NCI-H146 treated with DMSO at 0.1 percent for 48 hours (cell line): ENCODE results near the gene IFITM5.
"Not testable (repeated sequence)": the region's sequence is repeated elsewhere in the genome, so short reads cannot be mapped to it uniquely, and the experiment has no call there.

Source experiments
- DNase-seq: peaks from one replicate; lab custom pipeline; 2025; ENCODE audit not compliant: unreplicated experiment; lab: John Stamatoyannopoulos, UW

The IFITM5 gene

DNA sequence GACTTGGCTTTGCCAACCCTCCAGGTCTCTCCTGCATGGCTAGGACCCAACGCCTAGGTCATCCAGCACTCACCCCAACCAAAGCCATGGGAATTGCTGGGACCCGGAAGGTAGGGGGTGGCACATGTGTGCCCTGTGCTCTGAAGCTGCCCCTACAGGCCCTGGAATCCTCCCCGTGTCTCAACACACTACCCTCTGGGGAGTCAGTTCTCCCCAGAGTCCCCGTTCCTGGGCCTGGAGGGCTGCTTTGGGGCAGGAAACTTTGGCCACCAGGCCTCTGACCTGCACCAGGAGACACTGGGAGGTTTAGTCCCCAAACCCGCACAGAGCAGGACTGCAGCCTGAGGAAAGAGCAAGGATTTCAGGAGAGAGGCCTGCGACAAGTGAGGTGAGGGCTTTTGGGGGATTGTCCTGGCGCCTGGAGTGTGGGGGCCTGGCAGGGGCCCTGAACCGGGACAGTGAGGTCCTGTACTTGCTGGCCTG is 14.0 kb upstream of the IFITM5 start:
- DNase-seq = no peak

DNA sequence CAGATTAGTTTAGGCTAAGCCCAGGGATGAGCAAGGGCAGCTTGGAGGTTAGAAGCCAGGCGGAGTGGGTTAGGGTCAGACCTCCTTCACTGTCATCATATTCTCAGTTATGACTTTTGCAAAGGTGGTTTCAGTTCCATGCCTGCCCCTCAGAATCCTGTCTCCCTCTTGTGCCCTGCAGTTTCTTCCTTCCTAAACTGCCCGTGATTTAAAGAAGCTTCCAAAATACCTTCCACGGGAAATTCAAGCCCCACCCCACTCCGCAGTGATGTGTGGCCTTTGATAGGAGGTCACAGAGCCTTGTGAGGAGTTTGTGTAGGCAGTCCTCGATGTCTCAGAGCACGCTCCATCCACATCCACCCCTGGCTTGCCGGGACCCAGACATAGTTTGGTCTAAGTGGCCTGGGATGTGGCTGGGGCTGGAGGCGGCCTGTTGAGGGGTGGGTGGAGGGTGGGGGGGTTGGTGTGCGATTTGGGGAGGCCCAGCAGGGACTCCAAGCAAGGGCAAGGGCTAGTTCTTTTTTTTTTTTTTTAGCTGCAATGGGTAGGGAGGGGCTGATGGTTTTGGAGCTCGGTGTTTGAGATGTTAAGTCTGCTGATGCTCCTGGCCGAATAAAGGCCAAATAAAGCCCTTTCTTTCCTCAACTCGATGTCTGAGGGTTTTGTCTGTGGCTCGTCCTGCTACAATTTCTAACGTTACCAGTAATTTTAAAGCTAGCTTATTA is 12.9 kb upstream of the IFITM5 start:
- DNase-seq = no peak

DNA sequence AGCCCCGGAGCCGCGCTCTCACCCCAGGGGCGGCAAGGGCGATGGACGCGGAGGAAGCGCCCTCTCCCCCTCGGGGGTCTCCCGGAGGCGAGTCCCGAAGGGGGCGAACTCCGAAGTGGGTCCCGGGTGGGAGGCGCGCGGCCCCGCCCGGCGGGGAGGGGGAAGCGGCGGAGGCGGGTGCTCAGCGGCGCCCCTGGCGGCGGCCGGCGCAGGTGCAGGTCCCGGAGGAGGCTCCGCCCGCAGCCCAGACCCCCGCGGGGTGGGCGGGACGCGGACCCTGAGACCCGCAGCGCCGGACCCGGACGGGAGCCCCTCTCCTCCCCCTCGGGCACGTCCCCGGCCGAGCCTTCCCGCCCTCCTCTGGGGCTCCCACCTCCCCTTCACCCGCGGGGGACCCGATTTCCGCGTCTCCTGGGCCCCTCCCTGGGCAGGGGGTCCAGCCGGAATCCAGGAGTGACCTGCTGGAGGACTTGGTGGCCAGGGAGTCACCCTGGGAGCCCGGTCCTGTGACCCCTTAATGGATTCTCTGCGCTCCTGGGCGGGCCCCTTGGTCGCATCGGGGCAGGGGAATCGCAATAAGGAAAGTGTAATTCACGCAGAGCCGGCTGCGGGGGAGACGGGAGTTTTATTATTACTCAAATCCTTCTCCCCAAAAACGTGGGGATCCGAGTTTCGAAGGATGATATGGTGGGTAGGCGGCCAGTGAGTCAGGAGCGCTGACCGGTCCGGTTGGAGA is 11.9 kb upstream of the IFITM5 start:
- DNase-seq = not testable (repeated sequence)

DNA sequence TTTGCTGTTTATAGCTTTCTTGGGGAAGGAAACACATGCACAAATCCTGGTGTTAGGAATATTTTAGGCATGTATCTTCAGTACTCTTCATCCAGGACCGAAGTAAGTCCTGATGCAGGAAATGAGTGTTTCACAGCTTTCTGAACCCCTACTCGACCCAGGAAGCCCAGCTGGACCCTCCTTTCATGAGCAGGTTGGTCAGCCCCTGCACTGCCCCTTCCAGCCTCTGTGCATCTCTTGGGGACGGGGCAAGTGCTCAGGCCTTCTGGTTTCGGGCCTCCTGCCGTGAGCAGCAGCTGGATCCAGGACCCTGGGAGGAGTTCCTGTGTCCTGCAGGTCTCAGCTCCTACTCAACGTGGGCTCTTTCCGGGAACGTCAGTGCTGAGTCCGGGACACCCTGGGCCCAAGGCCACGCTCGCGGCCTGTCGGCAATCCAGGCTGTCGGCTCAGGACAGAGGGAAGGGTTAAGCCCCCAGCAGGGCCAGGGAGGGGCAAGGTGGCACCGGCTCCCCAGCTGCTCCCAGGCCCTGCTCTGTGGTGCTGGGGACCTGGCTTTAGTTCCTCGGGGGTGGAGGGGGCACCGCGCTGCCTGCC is 10.8 kb upstream of the IFITM5 start:
- not testable (repeated sequence) for DNase-seq

DNA sequence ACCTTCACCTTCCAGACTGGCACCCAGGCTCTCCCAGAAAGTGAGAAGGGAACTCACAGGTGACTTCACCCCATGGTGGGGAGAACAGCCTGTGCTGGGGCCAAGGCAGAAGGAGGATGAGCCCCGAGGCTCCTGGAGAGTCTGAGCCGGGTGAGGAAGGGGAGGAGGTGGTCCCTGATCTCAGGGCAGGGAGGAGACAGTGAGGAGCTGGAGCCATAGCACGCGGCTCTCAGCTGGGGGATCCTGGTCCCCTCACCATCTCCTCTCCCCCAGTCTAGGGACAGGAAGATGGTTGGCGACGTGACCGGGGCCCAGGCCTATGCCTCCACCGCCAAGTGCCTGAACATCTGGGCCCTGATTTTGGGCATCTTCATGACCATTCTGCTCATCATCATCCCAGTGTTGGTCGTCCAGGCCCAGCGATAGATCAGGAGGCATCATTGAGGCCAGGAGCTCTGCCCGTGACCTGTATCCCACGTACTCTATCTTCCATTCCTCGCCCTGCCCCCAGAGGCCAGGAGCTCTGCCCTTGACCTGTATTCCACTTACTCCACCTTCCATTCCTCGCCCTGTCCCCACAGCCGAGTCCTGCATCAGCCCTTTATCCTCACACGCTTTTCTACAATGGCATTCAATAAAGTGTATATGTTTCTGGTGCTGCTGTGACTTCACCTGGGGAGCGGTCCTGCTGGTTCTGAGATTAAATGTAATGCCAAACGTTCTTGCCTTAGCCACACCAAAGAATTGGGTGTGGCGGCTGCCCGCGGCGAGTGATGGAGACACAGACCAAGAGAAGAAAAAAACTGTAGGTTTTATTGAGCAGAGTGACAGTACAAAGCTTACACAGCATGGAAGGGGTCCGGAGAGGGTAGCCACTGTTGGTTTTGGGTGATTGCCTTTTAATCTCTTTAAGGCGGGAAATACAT is 9.7 kb upstream of the IFITM5 start:
- DNase-seq = not testable (repeated sequence)

DNA sequence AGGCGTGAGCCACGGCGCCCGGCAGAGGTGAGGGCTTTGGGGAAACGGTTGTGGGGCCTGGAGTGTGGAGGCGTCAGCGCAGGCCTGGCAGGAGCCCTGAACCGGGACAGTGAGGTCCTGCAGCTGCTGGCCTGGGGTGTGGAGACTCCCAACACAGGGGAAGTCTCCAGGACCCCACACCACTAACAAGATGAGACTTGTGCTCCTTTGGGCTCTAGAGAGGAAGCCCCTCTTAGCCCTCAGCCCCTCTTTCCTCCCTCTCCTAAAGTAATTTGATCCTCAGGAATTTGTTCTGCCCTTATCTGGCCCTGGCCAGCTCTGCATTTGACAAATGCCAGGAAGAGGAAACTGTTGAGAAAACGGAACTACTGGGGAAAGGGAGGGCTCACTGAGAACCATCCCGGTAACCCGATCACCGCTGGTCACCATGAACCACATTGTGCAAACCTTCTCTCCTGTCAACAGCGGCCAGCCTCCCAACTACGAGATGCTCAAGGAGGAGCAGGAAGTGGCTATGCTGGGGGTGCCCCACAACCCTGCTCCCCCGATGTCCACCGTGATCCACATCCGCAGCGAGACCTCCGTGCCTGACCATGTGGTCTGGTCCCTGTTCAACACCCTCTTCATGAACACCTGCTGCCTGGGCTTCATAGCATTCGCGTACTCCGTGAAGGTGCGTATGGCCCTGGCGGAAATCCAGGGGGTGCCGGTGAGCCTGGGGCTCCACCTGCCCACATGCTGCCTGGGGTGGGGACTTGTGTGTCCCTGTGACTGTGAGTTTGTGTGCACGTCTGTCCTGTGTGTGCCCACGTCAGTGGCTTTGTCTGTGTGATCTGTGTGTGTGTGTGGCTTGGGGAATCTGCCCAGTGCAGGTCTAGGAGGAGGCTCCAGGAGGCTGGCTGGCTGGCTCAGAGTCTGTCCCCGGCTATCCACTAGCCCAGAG is 8.7 kb upstream of the IFITM5 start, which contains the start of gene IFITM2:
Gene IFITM2 (plus strand): TSS at position 51 of the 943 bp plus-strand sequence. CDS start 377 bp downstream, at position 428.
- DNase-seq = not testable (repeated sequence)

DNA sequence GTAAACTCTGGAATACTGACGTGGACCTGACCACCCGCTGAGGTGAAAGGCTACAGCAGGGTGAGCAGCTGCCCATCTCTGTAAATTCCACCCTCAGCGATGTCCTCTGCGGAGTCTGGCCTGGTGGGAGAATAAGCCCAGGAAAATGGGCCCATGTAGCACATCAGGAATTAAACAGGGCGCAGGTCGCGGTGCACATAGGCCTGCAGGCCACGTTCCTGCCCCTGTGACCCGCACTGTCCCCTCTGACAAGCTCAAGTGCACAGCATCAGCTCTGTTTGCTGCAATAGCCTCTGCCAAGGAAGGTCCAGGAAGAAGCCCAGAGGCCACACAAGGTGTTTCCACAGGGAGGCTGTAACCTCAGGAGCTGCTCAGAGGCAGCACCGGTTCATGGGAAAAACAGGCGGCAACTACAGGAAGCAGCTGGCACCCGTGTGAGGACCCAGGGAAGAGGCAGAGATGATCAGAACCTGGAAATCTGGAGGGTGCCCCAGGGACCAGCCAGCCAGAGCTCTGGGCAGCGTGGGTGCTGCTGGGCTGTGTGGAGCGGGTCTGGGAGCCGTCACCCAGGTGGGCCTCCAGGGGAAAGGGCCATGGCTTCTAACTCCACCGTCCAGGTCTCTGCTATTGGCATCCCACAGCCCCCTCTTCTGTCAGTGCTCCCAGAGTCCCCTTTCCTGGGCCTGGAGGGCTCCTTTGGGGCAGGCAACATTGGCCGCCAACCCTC is 7.5 kb upstream of the IFITM5 start:
- DNase-seq = no peak

DNA sequence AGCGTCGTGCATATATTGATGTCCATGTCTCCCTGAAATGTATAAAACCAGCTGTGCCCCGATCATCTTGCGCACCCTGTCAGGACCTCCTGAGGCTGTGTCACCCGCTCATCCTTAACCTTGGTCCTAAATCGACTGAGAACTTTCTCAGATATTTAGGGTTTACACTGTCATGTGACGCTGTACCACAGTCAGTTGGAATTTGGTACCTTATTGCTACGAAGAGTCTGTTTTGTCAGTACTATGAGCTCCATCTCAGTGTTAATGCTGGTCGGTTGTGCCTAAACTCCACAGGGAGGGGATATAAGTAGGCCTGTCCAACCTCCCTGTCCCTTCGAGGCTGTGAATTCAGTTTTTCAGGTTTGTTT is 6.5 kb upstream of the IFITM5 start:
- no peak for DNase-seq

DNA sequence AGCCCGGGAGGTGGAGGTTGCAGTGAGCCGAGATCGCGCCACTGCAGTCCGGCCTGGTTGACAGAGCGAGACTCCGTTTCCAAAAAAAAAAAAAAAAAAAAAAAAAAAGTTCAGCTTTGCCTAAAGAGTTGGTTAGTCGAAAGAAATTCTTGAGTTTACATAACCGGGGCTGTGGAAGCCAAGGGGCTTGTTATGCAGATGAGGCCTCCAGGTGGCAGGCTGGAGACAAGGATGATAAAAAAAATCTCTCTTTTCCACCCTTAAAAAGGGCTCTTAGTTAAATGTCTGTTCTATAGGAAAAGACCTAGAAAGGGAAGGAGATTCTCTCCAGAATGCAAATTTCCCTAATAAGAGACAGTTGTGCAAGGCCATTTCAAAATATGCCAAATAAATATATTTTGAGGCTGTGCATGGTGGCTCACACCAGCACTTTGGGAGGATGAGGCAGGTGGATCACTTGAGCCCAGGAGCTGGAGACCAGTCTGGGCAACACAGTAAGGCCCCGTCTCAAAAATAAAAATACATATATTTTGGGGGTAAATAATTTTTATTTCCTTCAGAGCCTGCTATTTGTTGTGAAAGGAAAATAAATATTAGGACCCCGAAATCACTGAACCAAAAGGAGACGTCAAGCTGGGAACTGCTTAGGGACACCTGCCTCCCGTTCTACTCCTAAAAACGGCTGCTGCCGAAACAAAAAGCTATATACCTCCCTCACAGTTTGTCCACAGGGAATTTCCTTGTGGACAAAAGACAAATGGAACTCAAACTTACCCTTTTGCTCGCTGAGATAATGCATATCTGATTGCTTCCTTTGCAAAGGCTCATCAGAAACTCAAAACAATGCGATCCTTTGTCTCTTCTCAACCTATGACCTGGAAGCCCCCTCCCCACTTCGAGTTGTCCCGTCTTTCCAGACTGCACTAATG is 5.9 kb upstream of the IFITM5 start:
- DNase-seq = peak; percentile 45

DNA sequence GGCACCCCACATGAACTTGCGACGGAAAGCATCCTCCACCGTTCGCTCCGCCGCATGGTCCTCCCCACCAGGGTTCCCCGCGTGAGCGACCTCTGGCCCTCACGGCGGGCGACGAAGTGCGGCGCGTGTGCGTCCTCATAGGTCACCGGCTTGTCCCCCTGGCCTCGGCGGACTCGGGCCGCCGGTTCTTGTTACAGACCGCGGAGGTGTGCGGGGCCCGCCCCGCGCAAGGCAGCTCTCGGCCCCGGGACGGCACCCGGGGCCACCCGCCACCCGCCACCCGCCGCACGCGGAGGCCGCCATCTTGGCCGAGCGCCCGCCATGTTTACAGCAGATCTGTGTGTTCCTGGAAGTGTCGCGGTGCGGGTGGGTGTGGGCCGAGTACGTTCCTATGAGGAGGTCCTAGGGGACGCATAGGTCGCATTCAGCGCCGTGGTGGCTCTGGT is 4.8 kb upstream of the IFITM5 start:
- no peak for DNase-seq

DNA sequence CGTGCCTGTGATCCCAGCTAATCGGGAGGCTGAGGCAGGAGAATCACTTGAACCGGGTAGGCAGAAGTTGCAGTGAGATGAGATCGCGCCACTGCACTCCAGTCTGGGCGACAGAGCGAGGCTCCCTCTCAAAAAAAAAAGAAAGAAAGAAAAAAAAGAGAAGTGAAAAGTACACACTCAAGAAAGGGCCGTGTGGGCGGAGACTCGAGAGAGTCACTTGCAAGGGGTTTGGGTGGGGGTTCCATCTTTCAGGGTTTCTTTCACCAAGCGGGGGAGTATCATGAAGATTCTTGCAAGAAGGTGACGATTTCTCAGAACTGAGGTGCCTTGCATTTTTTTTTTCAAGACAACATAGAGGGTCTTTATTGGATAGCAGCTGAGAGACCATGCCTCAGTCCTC is 4.0 kb upstream of the IFITM5 start:
- DNase-seq = no peak

DNA sequence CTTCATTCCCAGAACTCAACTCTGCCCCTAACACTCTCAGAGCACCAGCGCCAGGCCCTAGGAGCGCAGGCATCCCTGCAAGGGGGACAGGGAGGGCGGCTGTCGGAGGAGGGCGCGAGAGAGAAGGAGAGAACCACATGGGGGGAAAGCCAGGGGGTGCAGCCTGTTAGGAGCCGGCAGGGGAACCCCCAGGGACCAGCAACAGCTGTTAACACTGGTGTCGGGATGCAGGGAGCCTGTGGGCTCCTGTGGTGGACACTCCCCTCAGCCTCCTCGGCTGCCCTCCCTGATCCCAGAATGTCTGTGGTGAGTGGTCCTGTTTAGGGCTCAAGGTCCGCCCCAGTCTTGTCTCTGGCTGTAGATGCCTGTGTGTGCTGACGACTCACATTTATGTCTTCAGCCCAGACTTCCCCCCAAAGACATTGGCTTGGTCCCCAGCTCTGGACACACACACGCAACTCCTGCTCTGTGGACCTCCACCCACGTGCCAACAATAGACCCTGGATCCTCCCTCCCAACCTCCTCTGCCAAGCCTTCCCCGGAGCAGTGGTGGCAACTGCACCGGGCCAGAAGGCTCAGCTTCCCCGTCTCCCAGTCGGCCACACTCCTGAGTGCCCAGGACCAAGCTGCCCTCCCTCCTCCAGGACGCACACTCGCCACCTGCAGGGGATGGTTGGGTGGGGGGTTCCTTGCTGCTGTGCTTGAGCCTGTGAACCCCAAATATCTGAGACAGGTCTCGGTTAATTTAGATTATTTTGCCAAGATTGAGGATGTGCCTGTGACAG is 817 bp upstream of the IFITM5 start:
- no peak for DNase-seq

DNA sequence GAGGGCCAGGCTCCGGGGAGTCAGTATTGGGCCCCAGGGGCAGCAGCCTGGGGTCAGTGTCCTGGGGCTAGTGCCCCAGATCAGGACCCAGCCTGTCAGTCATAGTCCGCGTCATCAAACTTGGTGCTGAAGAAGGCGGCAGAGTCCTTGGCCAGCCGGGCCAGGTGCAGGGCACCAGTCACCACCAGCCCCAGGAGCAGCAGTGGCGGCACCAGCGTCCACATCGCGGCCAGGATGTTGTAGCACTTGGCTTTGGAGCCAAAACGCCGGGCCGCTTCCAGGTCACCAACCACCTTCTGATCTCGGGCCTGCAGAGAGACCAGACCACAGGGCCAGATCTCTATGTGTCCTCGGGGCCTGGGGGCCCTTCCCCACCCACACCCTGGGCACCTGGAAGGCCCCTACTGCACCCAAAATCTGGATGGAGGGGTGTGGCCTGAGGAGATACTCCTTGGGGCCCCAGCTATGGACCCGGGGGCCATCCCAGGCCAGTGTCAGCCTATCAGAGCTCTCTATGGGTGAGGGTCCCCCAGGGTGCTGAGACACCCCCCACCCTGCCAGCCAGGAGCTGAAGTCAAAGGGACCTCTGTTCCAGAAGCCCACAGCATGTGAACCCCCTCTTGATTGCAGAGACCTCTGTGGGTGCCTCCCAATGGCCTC is 790 bp downstream of the IFITM5 start:
- DNase-seq = no peak

DNA sequence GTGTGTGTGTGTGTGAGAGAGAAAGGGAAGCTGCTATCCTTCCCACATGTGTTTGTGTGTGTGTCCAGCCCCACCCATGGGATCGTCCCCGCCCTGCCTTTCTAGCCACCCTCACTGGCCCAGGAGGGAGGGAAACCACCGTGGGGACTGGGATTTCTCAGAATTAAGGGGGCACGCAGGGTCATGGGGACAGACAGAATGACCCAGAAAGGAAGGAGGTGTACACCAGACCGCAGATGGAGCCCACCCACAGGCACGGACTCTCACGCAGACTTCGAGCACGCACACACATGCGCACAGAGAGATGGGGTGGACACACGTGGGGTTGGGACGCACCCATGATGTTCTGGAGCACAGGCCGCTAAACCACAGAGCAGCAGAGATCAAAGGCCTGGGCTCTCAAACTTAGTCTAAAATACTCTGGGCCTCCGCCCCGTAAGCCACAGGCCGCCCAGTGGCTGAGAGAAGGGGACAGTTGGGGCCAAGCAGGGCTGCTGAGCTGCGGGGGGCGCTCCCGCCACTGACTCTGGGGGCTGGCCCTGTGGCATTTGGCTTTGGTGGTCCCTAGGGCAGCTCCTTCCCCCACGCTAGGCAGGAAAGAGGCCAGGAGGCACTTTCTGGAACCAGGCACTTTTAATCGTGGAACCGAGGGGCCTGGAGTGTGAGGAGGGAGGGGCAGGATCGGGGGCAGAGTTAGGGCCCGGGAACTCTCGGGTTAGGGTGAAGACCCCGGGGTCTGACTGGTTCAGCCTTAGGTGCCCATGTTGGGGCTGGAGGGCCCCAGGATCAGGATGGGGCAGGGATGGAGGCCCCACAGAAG is 1.5 kb downstream of the IFITM5 start:
- DNase-seq = no peak

DNA sequence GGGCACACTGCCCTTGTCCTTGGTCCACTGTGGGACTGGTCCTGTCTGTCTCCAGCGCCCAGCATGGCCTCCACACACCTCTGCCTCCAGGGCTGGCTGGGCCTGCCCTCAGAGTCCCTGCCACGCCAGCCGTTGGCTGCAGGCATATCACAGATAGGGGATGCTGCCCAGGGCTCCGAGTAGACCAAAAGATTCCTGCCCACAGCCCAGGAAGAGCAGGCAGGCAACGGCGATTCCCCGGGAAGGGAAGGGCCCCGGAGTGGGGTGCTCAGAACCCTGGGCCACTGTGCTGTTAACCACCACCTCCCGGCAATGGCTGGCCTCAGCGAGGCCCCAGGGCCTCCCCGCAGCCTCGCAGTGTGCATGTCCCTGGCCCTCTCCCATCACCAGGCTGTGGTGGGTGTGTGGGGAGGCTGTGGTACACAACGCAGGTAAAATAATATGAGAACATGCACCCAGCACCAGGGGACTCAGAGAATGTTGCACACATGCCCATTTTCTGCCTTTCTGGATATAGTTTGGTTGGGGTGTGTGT is 2.2 kb downstream of the IFITM5 start:
- no peak for DNase-seq
